ENCODE data around the gene MAPK7. TPM values are rescaled to one million over a fixed set of nuclear protein-coding genes. Genes with fewer than 3 reads are reported as not detected.

The MAPK7 gene
- total and polyA plus RNA-seq, 10 of the 15 experiments (the other 5 are each of a cell fraction or from before 2014, with no cell fraction given) = 0.37 to 13.5 (median 5.6) TPM

GRCh38 chr17:19385521-19385983, 7.3 kb downstream of the MAPK7 start (continued):
- TF ChIP-seq E4F1 (IDR thresholded peaks at IDR 0.05; ENCODE audit: borderline replicate concordance, partially characterized antibody) = no peak
- TF ChIP-seq EZH2 (IDR thresholded peaks at IDR 0.05; ENCODE audit: borderline replicate concordance, control insufficient read depth, low read depth, low read length) = no peak
- no peak for TF ChIP-seq STAT1 (conservative IDR thresholded peaks at IDR 0.05)
- TF ChIP-seq RAD21 (IDR thresholded peaks at IDR 0.05; ENCODE audit: insufficient read depth, low read depth, low read length) = no peak
- no peak for TF ChIP-seq NR2C2 (IDR thresholded peaks at IDR 0.05; ENCODE audit: borderline replicate concordance, control insufficient read depth, insufficient read length, low read depth)
- TF ChIP-seq NFYB (IDR thresholded peaks at IDR 0.05; ENCODE audit: insufficient read depth, low read depth, low read length) = no peak
- no peak for TF ChIP-seq CREM (IDR thresholded peaks at IDR 0.05; ENCODE audit: low read depth)
- TF ChIP-seq SMAD1 (IDR thresholded peaks at IDR 0.05; ENCODE audit: low read depth, partially characterized antibody) = no peak
- TF ChIP-seq ZNF592 (IDR thresholded peaks at IDR 0.05) = no peak
- no peak for TF ChIP-seq REST (IDR thresholded peaks at IDR 0.05; ENCODE audit: low read depth, low read length)
- TF ChIP-seq ZNF217 (IDR thresholded peaks at IDR 0.05) = no peak
